NB4 (cell line): ENCODE data around the gene CCDC9B.

Experiments
- MYC ChIP-seq: IDR thresholded peaks from 2 replicates; pipeline ENCODE4 v1.6.1; 2011; ENCODE audit warnings: low read depth, low read length
- POLR2A ChIP-seq: IDR thresholded peaks from 2 replicates; pipeline ENCODE4 v1.6.1; 2011; ENCODE audit warnings: mild to moderate bottlenecking; ENCODE audit not compliant: insufficient read length; ENCODE audit errors: extremely low read depth
- TF ChIP-seq, protein P1 (sequence below): IDR thresholded peaks from one replicate; pipeline ENCODE4 v1.5.1; 2012; ENCODE audit warnings: low read depth, low read length
- TF ChIP-seq, protein P2 (sequence below): IDR thresholded peaks from 2 replicates; pipeline ENCODE4 v1.6.1; 2011; ENCODE audit warnings: low read depth, low read length

DNA sequence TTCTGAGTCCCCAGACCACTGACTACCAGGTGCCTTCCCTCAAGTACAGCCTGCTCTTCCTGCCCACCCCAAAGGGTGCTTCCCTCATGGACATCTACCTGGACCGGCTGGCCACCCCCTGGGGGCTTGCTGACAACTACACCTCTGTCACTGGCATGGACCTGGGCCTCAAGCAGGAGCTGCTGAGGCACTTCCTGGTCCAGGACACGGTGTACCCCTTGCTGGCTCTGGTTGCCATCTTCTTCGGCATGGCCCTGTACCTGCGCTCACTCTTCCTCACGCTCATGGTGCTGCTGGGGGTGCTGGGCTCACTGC lies 26.6 kb upstream of the CCDC9B start:
- TF ChIP-seq, protein P1, sequence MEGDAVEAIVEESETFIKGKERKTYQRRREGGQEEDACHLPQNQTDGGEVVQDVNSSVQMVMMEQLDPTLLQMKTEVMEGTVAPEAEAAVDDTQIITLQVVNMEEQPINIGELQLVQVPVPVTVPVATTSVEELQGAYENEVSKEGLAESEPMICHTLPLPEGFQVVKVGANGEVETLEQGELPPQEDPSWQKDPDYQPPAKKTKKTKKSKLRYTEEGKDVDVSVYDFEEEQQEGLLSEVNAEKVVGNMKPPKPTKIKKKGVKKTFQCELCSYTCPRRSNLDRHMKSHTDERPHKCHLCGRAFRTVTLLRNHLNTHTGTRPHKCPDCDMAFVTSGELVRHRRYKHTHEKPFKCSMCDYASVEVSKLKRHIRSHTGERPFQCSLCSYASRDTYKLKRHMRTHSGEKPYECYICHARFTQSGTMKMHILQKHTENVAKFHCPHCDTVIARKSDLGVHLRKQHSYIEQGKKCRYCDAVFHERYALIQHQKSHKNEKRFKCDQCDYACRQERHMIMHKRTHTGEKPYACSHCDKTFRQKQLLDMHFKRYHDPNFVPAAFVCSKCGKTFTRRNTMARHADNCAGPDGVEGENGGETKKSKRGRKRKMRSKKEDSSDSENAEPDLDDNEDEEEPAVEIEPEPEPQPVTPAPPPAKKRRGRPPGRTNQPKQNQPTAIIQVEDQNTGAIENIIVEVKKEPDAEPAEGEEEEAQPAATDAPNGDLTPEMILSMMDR: no peak
- TF ChIP-seq POLR2A (no peak), MYC (no peak)
- TF ChIP-seq, protein P2, sequence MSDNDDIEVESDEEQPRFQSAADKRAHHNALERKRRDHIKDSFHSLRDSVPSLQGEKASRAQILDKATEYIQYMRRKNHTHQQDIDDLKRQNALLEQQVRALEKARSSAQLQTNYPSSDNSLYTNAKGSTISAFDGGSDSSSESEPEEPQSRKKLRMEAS: no peak
